ENCODE measurements around the gene CA12. TPM values are rescaled to one million over a fixed set of nuclear protein-coding genes. Genes with fewer than 3 reads are reported as not detected.

CA12 gene
- total and polyA plus RNA-seq, 10 of the 15 experiments (the other 5 are each of a cell fraction or from before 2014, with no cell fraction given): 0.03 to 0.10 TPM; not detected in 8

- Histone ChIP-seq H4K20me1 (ENCODE audit: control insufficient read depth, insufficient read depth) (no peaks in the 10 kb centered on the region), H3K4me2 (ENCODE audit: control insufficient read depth, insufficient read depth) (no peak overlapping the region), H3K9ac (ENCODE audit: control insufficient read depth, insufficient read depth, low read length) (no peak overlapping the region), H3K27me3 (replicated peaks in 1 of 2; ENCODE audit: control insufficient read depth in 2 of 2, insufficient read depth in 2 of 2, low read length in 1 of 2) (no peaks in the 10 kb centered on the region), H3K9me3 (replicated peaks; ENCODE audit: control insufficient read depth, insufficient read depth, low read length) (no peaks in the 10 kb centered on the region), H3K4me3 (no peak overlapping the region), H2AFZ (ENCODE audit: control insufficient read depth, low read depth, low read length) (no peak overlapping the region), H3K79me2 (ENCODE audit: control insufficient read depth, insufficient read depth, low read length) (no peaks in the 10 kb centered on the region), H3K36me3 (ENCODE audit: control insufficient read depth in 2 of 2, insufficient read depth in 2 of 2, low read length in 1 of 2) (no peaks in the 10 kb centered on the region), H3K4me1 (ENCODE audit: control insufficient read depth, insufficient read depth, low read length) (no peaks in the 10 kb centered on the region), H3K27ac (ENCODE audit: control insufficient read depth, insufficient read depth) (no peak overlapping the region)
- ChIA-PET RAD21 (ENCODE audit: unreplicated experiment) (no interaction called here), CTCF (no interaction called here), POLR2A (no interaction called here), SMC1A (ENCODE audit: uncharacterized antibody, unreplicated experiment) (no interaction called here)
- FAIRE-seq: no peak
- no TSS peak for BruUV-seq (replicated peaks)
- 53% methylated on average over 5 of the region's 5 CpGs for WGBS (ENCODE audit: insufficient coverage, insufficient replicate concordance, low lambda C conversion rate, missing lambda C conversion rate)
- TF ChIP-seq CTCF (IDR thresholded peaks at IDR 0.05 in 2 of 3, conservative IDR thresholded peaks at IDR 0.05 in 1 of 3; ENCODE audit: control insufficient read depth in 2 of 3, extremely low read depth in 1 of 3, insufficient read depth in 1 of 3, low read depth in 3 of 3, low read length in 3 of 3): no peak
- no peak for TF ChIP-seq ZBTB40 (IDR thresholded peaks at IDR 0.05; ENCODE audit: borderline replicate concordance)
- TF ChIP-seq, protein P1, sequence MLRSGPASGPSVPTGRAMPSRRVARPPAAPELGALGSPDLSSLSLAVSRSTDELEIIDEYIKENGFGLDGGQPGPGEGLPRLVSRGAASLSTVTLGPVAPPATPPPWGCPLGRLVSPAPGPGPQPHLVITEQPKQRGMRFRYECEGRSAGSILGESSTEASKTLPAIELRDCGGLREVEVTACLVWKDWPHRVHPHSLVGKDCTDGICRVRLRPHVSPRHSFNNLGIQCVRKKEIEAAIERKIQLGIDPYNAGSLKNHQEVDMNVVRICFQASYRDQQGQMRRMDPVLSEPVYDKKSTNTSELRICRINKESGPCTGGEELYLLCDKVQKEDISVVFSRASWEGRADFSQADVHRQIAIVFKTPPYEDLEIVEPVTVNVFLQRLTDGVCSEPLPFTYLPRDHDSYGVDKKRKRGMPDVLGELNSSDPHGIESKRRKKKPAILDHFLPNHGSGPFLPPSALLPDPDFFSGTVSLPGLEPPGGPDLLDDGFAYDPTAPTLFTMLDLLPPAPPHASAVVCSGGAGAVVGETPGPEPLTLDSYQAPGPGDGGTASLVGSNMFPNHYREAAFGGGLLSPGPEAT (IDR thresholded peaks at IDR 0.05; ENCODE audit: low read depth): no peak
- no peak for TF ChIP-seq SIN3A (IDR thresholded peaks at IDR 0.05; ENCODE audit: low read depth, low read length)
- intact Hi-C loops (cut with micrococcal nuclease; ENCODE audit: unreplicated experiment): no loop called here
- in situ Hi-C loops (cut with MboI): no loop called here
- peak; percentile 44; the same call in 2 of the 3 replicates for ATAC-seq
- no peak for DNase-seq (ENCODE audit: low read depth, low spot score)
These were observed 38.7 kb upstream of the CA12 start for GRCh38 chr15:63420333-63420747.
